ENCODE measurements around the gene C1QTNF6. TPM values are rescaled to one million over a fixed set of nuclear protein-coding genes. Genes with fewer than 3 reads are reported as not detected.

The C1QTNF6 gene
- total RNA-seq, 1 experiment from 2014 or later = 15.2 TPM

DNA sequence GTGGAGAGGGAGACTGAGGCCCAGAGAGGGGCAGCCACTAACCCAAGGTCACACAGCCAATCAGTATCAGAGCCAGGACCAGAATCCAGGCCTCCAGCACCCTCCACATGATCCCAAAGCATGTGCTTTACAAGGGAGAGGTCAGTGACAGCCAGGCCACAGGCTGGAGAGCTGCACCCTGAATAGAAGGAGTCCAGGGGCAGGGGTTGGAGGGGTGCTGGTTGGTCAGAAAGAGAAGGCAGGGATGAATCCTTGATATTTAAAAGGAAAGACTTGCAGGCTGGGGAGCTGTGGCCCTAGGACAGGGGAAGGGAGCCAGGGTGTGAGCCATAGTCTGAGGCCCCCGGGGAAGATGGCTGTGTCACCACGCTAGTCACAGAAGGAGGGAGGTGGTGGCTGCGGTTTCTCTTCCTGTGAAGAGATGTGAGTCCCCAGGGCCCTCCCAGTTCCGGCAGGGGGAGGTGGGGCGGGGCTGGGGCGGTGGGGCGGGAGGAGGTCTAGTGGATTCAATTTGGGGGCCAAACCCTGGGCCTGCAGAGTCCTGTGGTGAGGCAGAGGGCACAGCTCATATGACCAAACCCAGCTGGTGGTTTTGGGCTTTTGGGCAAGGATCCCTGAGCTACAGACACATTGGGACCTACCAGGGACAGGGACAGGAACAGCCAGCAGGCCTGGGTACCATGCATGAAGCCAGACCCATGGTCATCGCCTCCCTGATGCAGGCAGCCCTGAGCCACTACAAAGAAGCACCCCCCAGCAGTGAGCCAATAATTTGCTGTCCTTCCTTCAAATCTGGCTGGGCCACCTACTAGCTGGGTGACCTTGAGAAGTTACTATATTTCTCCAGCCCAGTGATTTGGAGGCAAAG lies 42.0 kb upstream of the C1QTNF6 start:
- DNase-seq (ENCODE audit: low read depth, low spot score) (peak; percentile 51), ATAC-seq (peak; percentile 76)
- H3K9me3 ChIP-seq (ENCODE audit: control insufficient read depth in 1 of 2, insufficient read depth in 1 of 2, low read depth in 1 of 2, low read length in 2 of 2) = no peaks in the 10 kb centered on the region
- TF ChIP-seq SP1 (IDR thresholded peaks at IDR 0.05; ENCODE audit: low read depth) = no peak
- no peak for TF ChIP-seq TCF7L2 (IDR thresholded peaks at IDR 0.05; ENCODE audit: borderline replicate concordance, extremely low read depth, insufficient read depth, insufficient read length)
- no peak for TF ChIP-seq YY1 (IDR thresholded peaks at IDR 0.05; ENCODE audit: extremely low read depth, insufficient replicate concordance, low read depth, low read length)
- TF ChIP-seq, protein P1, sequence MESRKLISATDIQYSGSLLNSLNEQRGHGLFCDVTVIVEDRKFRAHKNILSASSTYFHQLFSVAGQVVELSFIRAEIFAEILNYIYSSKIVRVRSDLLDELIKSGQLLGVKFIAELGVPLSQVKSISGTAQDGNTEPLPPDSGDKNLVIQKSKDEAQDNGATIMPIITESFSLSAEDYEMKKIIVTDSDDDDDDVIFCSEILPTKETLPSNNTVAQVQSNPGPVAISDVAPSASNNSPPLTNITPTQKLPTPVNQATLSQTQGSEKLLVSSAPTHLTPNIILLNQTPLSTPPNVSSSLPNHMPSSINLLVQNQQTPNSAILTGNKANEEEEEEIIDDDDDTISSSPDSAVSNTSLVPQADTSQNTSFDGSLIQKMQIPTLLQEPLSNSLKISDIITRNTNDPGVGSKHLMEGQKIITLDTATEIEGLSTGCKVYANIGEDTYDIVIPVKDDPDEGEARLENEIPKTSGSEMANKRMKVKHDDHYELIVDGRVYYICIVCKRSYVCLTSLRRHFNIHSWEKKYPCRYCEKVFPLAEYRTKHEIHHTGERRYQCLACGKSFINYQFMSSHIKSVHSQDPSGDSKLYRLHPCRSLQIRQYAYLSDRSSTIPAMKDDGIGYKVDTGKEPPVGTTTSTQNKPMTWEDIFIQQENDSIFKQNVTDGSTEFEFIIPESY (IDR thresholded peaks at IDR 0.05; ENCODE audit: extremely low read depth, insufficient replicate concordance, low read length) = no peak
- TF ChIP-seq EZH2 (IDR thresholded peaks at IDR 0.05) = no peak
- TF ChIP-seq, protein P2, sequence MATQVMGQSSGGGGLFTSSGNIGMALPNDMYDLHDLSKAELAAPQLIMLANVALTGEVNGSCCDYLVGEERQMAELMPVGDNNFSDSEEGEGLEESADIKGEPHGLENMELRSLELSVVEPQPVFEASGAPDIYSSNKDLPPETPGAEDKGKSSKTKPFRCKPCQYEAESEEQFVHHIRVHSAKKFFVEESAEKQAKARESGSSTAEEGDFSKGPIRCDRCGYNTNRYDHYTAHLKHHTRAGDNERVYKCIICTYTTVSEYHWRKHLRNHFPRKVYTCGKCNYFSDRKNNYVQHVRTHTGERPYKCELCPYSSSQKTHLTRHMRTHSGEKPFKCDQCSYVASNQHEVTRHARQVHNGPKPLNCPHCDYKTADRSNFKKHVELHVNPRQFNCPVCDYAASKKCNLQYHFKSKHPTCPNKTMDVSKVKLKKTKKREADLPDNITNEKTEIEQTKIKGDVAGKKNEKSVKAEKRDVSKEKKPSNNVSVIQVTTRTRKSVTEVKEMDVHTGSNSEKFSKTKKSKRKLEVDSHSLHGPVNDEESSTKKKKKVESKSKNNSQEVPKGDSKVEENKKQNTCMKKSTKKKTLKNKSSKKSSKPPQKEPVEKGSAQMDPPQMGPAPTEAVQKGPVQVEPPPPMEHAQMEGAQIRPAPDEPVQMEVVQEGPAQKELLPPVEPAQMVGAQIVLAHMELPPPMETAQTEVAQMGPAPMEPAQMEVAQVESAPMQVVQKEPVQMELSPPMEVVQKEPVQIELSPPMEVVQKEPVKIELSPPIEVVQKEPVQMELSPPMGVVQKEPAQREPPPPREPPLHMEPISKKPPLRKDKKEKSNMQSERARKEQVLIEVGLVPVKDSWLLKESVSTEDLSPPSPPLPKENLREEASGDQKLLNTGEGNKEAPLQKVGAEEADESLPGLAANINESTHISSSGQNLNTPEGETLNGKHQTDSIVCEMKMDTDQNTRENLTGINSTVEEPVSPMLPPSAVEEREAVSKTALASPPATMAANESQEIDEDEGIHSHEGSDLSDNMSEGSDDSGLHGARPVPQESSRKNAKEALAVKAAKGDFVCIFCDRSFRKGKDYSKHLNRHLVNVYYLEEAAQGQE (IDR thresholded peaks at IDR 0.05; ENCODE audit: low read depth) = no peak
- no peak for TF ChIP-seq RAD21 (IDR thresholded peaks at IDR 0.05; ENCODE audit: low read depth)
- TF ChIP-seq, protein P3, sequence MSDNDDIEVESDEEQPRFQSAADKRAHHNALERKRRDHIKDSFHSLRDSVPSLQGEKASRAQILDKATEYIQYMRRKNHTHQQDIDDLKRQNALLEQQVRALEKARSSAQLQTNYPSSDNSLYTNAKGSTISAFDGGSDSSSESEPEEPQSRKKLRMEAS (IDR thresholded peaks at IDR 0.05) = no peak
- no peak for TF ChIP-seq EGR1 (IDR thresholded peaks at IDR 0.05; ENCODE audit: low read depth)
- TF ChIP-seq, protein P4, sequence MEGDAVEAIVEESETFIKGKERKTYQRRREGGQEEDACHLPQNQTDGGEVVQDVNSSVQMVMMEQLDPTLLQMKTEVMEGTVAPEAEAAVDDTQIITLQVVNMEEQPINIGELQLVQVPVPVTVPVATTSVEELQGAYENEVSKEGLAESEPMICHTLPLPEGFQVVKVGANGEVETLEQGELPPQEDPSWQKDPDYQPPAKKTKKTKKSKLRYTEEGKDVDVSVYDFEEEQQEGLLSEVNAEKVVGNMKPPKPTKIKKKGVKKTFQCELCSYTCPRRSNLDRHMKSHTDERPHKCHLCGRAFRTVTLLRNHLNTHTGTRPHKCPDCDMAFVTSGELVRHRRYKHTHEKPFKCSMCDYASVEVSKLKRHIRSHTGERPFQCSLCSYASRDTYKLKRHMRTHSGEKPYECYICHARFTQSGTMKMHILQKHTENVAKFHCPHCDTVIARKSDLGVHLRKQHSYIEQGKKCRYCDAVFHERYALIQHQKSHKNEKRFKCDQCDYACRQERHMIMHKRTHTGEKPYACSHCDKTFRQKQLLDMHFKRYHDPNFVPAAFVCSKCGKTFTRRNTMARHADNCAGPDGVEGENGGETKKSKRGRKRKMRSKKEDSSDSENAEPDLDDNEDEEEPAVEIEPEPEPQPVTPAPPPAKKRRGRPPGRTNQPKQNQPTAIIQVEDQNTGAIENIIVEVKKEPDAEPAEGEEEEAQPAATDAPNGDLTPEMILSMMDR (IDR thresholded peaks at IDR 0.05 in 2 of 3, conservative IDR thresholded peaks at IDR 0.05 in 1 of 3; ENCODE audit: borderline replicate concordance in 1 of 3, insufficient read depth in 1 of 3, low read depth in 2 of 3, low read length in 2 of 3) = no peak
- TF ChIP-seq FOSL1 (IDR thresholded peaks at IDR 0.05; ENCODE audit: low read depth) = no peak
- no peak for TF ChIP-seq CBX3 (IDR thresholded peaks at IDR 0.05; ENCODE audit: low read depth)
- ChIA-PET RAD21 (ENCODE audit: low non-redundant PET in 1 of 2, low total read pairs in 2 of 2, uncharacterized antibody in 2 of 2, unreplicated experiment in 2 of 2) (no interaction called here), CTCF (interaction anchor here (0.8 to 2.1 kb wide), 4 partner anchors 30 to 32 kb away, joined by 3 to 19 read pairs (median 9); no protein-coding TSS in a partner anchor), POLR2A (interaction anchor here (0.9 to 1.7 kb wide), 5 partner anchors 10 to 231 kb away, joined by 3 to 10 read pairs (median 5); partner anchors contain the start of genes C1QTNF6 and RAC2)
- H3K9me2 ChIP-seq (ENCODE audit: insufficient read depth) = no peaks in the 10 kb centered on the region
- no peaks in the 10 kb centered on the region; a peak in 1 of 4 replicates for H3K36me3 ChIP-seq (ENCODE audit: control insufficient read depth in 1 of 2, insufficient read depth in 2 of 2, low read length in 2 of 2)
- H4K20me1 ChIP-seq (ENCODE audit: insufficient read depth) = no peaks in the 10 kb centered on the region
- no peaks in the 10 kb centered on the region for H3K27me3 ChIP-seq (ENCODE audit: insufficient read depth, low read length)
- H3K79me2 ChIP-seq (ENCODE audit: insufficient read depth, low read length) = no peaks in the 10 kb centered on the region
- H3K4me3 ChIP-seq (replicated peaks in 1 of 2; ENCODE audit: low read depth in 1 of 2, low read length in 2 of 2) = peak overlapping the region in 1 of 2 experiments; percentile 48; a peak in 2 of 4 replicates
- peaks cover 24 to 41% of the 10 kb centered on the region in 2 experiments for H3K4me1 ChIP-seq (ENCODE audit: control insufficient read depth in 1 of 2, insufficient read depth in 2 of 2, low read length in 2 of 2)
- peak overlapping the region; percentile 65 for H3K9ac ChIP-seq (ENCODE audit: low read length)
- peak overlapping the region; percentile 88 for H3K4me2 ChIP-seq (ENCODE audit: low read length)
- peak overlapping the region; percentile 55 for H3K27ac ChIP-seq (ENCODE audit: low read depth, low read length)
- no TSS peak for BruUV-seq (replicated peaks)
- intact Hi-C loops (cut with micrococcal nuclease) = no loop called here
- no peak overlapping the region for H2AFZ ChIP-seq (ENCODE audit: low read depth, low read length, poor library complexity, severe bottlenecking)

Measured in HCT116 (cell line).